Transverse colon (tissue), 4 donors: Measurements from ENCODE around the gene MAGI2. TPM values are rescaled to one million over a fixed set of nuclear protein-coding genes. Genes with fewer than 3 reads are reported as not detected.
"Not testable (repeated sequence)": the region's sequence is repeated elsewhere in the genome, so short reads cannot be mapped to it uniquely, and the experiment has no call there.

Experiments
- DNase-seq: peaks from one replicate; pipeline ENCODE4 v3.0.0-alpha.2; 2019
- H3K27ac ChIP-seq, 4 donors: fragments of 200-600 bp; sonication (generic); 2 replicates each; pipeline ENCODE4 v1.5.1; 2016 to 2018; ENCODE audit warnings: inconsistent platforms in 4 of 4
- H3K27me3 ChIP-seq: fragments of 200-600 bp; sonication (generic); 2 replicates; pipeline ENCODE4 v1.5.1; 2017; ENCODE audit warnings: inconsistent platforms
- H3K36me3 ChIP-seq, 4 donors: fragments of 200-600 bp; sonication (generic); 2 replicates each; pipeline ENCODE4 v1.5.1; 2017 to 2019; ENCODE audit warnings: inconsistent platforms in 4 of 4
- H3K4me1 ChIP-seq, 4 donors: fragments of 200-600 bp; sonication (generic); 2 replicates each; pipeline ENCODE4 v1.5.1; 2017 to 2020; ENCODE audit warnings: inconsistent platforms in 4 of 4
- H3K4me3 ChIP-seq, 4 donors: fragments of 200-600 bp; sonication (generic); 1 replicate in 1 of 4; 2 replicates in 3 of 4; pipeline versions ENCODE4 v1.5.1 to v1.6.1; 2017 to 2019; ENCODE audit warnings: inconsistent platforms in 4 of 4
- H3K9me3 ChIP-seq, 2 donors: fragments of 200-600 bp; sonication (generic); 2 replicates each; pipeline ENCODE4 v1.5.1; 2017 to 2019; ENCODE audit warnings: inconsistent platforms in 2 of 2
- CTCF ChIP-seq, 5 experiments: fragments of 200-600 bp in 3 of 5; fragments of 450-650 bp in 2 of 5; sonication (generic) in 3 of 5; IDR thresholded peaks; 1 replicate in 2 of 5; 2 replicates in 3 of 5; pipeline ENCODE4 v1.5.1; 2016 to 2017; ENCODE audit warnings: antibody characterized with exemption in 5 of 5, inconsistent platforms in 3 of 5, mild to moderate bottlenecking in 2 of 5, moderate library complexity in 1 of 5
- EP300 ChIP-seq: sonication (generic); formaldehyde crosslinking; IDR thresholded peaks from one replicate; pipeline ENCODE4 v1.6.1; 2017; ENCODE audit warnings: antibody characterized with exemption, low read depth
- POLR2A ChIP-seq: fragments of 450-650 bp; IDR thresholded peaks from one replicate; pipeline ENCODE4 v1.6.1; 2016; ENCODE audit warnings: antibody characterized with exemption, mild to moderate bottlenecking, moderate library complexity
- POLR2AphosphoS5 ChIP-seq, 3 donors: sonication (generic); formaldehyde crosslinking; IDR thresholded peaks; one replicate each; pipeline ENCODE4 v1.6.1; 2016; ENCODE audit warnings: antibody characterized with exemption in 3 of 3
- WGBS, 2 donors: methylation state at CpG; one replicate each; pipeline ENCODE4 v1.1.5; 2018; ENCODE audit warnings: low coverage in 1 of 2; 5-methylcytosine and 5-hydroxymethylcytosine counted together
- in situ Hi-C, 4 donors: fragments of 200-750 bp; cut with MboI; loops; one replicate each; pipeline versions ENCODE4 v1.15.0 to v1.15.1; 2017; ENCODE audit warnings: low sequenced_read_pairs in 3 of 4, low pct_ligation_motif_present in 1 of 4, low pct_unique_long_range_greater_than_20kb in 1 of 4
- intact Hi-C: fragments of 100-400 bp; cut with DNase I; formaldehyde crosslinking; loops from one replicate; pipeline ENCODE4 v1.15.1; 2023; ENCODE audit warnings: low total_unique reads
- total RNA-seq, 4 donors: library from RNA; depleted of rRNA; stranded (reverse); fragments of >200 nt; gene quantifications; one replicate each; pipeline ENCODE4 v1.1.0, GENCODE V29; 2016

MAGI2 gene
- total RNA-seq, 4 donors from 2014 or later: 1.6 to 9.7 (median 4.1) TPM

GRCh38 chr7:78002021-78002420 lies 1451.4 kb downstream of the MAGI2 start:
- Histone ChIP-seq H3K27ac (no peak overlapping the region), H3K4me3 (no peak overlapping the region), H3K9me3 (no peaks in the 10 kb centered on the region), H3K36me3 (no peaks in the 10 kb centered on the region), H3K27me3 (no peaks in the 10 kb centered on the region), H3K4me1 (no peaks in the 10 kb centered on the region)
- in situ Hi-C loops: no loop called here
- 72 to 75% methylated on average over 2 to 3 of the region's 3 CpGs for WGBS, 2 donors
- intact Hi-C loops: no loop called here
- no peak for DNase-seq
- TF ChIP-seq EP300: no peak
- no peak for TF ChIP-seq POLR2A
- TF ChIP-seq CTCF (IDR thresholded peaks at IDR 0.05): no peak
- no peak for TF ChIP-seq POLR2AphosphoS5 (IDR thresholded peaks at IDR 0.05)

- H3K9me3 ChIP-seq, H3K27me3 ChIP-seq, DNase-seq, in situ Hi-C loops, H3K36me3 ChIP-seq, H3K4me1 ChIP-seq, H3K27ac ChIP-seq, H3K4me3 ChIP-seq: not testable (repeated sequence)
- intact Hi-C loops: loop anchor here (5.0 kb wide), 1 partner anchor 548 kb away; no protein-coding TSS in a partner anchor
- WGBS, 2 donors: 67 to 71% methylated on average over 3 of the region's 3 CpGs
Observed at GRCh38 chr7:77999168-77999567, 1454.3 kb downstream of the MAGI2 start.

DNA sequence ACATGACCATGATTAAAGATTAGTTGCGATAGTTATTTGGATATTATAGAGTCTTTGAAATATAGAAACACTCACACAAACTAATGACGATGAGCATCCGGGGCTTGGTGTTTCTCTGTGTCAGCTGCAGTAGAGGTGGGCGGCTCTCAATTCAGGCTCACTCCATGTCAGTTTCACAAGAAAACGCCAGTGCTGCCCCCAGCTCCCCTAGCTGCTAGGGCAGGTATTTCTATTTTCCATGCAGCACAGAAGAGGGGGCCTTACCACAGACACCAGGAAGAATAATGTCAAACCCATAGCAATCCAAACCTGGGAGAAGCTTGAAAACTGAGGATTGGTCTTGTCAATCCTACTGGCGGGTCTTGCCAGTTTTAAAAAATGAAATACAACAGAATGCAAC lies 1457.8 kb downstream of the MAGI2 start:
- H3K27ac ChIP-seq: no peak overlapping the region
- 75 to 96% methylated on average over 4 to 6 of the region's 6 CpGs for WGBS, 2 donors
- TF ChIP-seq POLR2A: no peak
- no peak for TF ChIP-seq CTCF (IDR thresholded peaks at IDR 0.05)
- TF ChIP-seq POLR2AphosphoS5 (IDR thresholded peaks at IDR 0.05): no peak
- TF ChIP-seq EP300: no peak
- no peaks in the 10 kb centered on the region for H3K27me3 ChIP-seq
- no peak for DNase-seq
- H3K4me1 ChIP-seq: no peaks in the 10 kb centered on the region
- H3K9me3 ChIP-seq: no peaks in the 10 kb centered on the region
- no peaks in the 10 kb centered on the region for H3K36me3 ChIP-seq
- intact Hi-C loops (loop anchor here (5.0 kb wide), 1 partner anchor 552 kb away; no protein-coding TSS in a partner anchor), in situ Hi-C loops (no loop called here)
- no peak overlapping the region for H3K4me3 ChIP-seq

GRCh38 chr7:77993838-77994237 lies 1459.6 kb downstream of the MAGI2 start:
- in situ Hi-C loops (no loop called here), intact Hi-C loops (no loop called here)
- Histone ChIP-seq H3K4me1 (peaks cover 0 to 9% (median 2%) of the 10 kb centered on the region in 4 donors), H3K4me3 (no peak overlapping the region), H3K36me3 (no peaks in the 10 kb centered on the region), H3K27ac (no peak overlapping the region), H3K9me3 (no peaks in the 10 kb centered on the region), H3K27me3 (no peaks in the 10 kb centered on the region)
- TF ChIP-seq EP300 (no peak), POLR2A (no peak), POLR2AphosphoS5 (IDR thresholded peaks at IDR 0.05) (no peak), CTCF (IDR thresholded peaks at IDR 0.05) (no peak)
- DNase-seq: no peak
- WGBS, 2 donors: 93 to 95% methylated on average over 2 to 3 of the region's 3 CpGs

DNA sequence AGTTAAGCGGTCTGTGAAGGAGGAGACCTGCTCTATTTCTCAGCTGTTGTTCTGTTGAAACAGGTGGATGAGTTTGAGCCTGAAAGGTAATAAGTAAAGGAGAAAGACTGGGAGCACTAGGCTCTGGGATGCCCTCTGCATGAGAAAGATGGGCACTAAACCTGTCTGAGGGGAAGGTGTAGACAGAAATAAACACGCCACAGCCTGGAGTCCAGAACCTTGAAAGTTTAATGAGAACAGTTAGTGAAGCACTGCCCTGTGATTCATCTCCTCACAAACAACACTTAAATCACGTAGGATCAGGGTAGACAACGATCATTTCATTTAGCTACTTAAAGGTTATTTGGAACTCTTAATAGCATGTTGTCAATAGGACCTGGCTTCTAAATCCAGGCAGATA lies 1461.8 kb downstream of the MAGI2 start:
- intact Hi-C loops (no loop called here), in situ Hi-C loops (no loop called here)
- Histone ChIP-seq H3K27ac (no peak overlapping the region), H3K4me1 (peaks cover 0 to 9% (median 2%) of the 10 kb centered on the region in 4 donors), H3K9me3 (no peaks in the 10 kb centered on the region), H3K36me3 (no peaks in the 10 kb centered on the region), H3K4me3 (no peak overlapping the region), H3K27me3 (no peaks in the 10 kb centered on the region)
- DNase-seq: no peak
- WGBS, 2 donors: 76 to 85% methylated on average over 4 of the region's 4 CpGs
- TF ChIP-seq CTCF (IDR thresholded peaks at IDR 0.05): no peak
- TF ChIP-seq POLR2A: no peak
- no peak for TF ChIP-seq POLR2AphosphoS5 (IDR thresholded peaks at IDR 0.05)
- TF ChIP-seq EP300: no peak
